PFSK-1 (cell line): Measurements from ENCODE around the gene PRSS58.

ENCODE experiments used
- FOXP2 ChIP-seq: optimal IDR thresholded peaks from 2 replicates; pipeline ENCODE3; 2011; ENCODE audit warnings: borderline replicate concordance, control low read depth, inconsistent platforms; ENCODE audit not compliant: insufficient read depth; ENCODE audit errors: extremely low read length, extremely low read depth
- POLR2AphosphoS5 ChIP-seq: IDR thresholded peaks from 2 replicates; pipeline ENCODE4 v1.6.1; 2012; ENCODE audit warnings: low read depth, mild to moderate bottlenecking, control low read depth, low read length, moderate library complexity
- REST ChIP-seq, 2 experiments: IDR thresholded peaks; 2 replicates each; pipeline versions ENCODE4 v1.6.1 to v1.8.0; 2011 to 2012; ENCODE audit warnings: low read depth in 2 of 2, low read length in 2 of 2, control low read depth in 1 of 2, inconsistent platforms in 1 of 2, mild to moderate bottlenecking in 1 of 2, moderate library complexity in 1 of 2; ENCODE audit not compliant: insufficient read depth in 1 of 2
- SIN3A ChIP-seq: IDR thresholded peaks from 2 replicates; pipeline ENCODE4 v1.6.1; 2012; ENCODE audit warnings: mild to moderate bottlenecking, low read length, moderate library complexity, borderline replicate concordance; ENCODE audit not compliant: insufficient read depth
- TAF1 ChIP-seq: IDR thresholded peaks from 2 replicates; pipeline ENCODE4 v1.6.1; 2012; ENCODE audit warnings: low read length, control low read depth, borderline replicate concordance; ENCODE audit not compliant: insufficient read depth

The PRSS58 gene

GRCh38 chr7:142301299-142301698 is 43.4 kb upstream of the PRSS58 start:
- TF ChIP-seq TAF1 (no peak), FOXP2 (no peak), POLR2AphosphoS5 (no peak)

GRCh38 chr7:142300689-142301088 is 42.8 kb upstream of the PRSS58 start:
- no peak for TF ChIP-seq TAF1

- TF ChIP-seq POLR2AphosphoS5 = no peak
- no peak for TF ChIP-seq TAF1
- TF ChIP-seq FOXP2 = no peak
- no peak for TF ChIP-seq REST (IDR thresholded peaks at IDR 0.05; ENCODE audit: insufficient read depth in 1 of 2, low read depth in 2 of 2, low read length in 2 of 2)
- TF ChIP-seq SIN3A = no peak
Observed at GRCh38 chr7:142299237-142299781, 41.5 kb upstream of the PRSS58 start.

GRCh38 chr7:142298627-142299026 is 40.8 kb upstream of the PRSS58 start:
- no peak for TF ChIP-seq TAF1
- no peak for TF ChIP-seq SIN3A
- TF ChIP-seq REST (IDR thresholded peaks at IDR 0.05; ENCODE audit: insufficient read depth in 1 of 2, low read depth in 2 of 2, low read length in 2 of 2) = no peak
- no peak for TF ChIP-seq POLR2AphosphoS5
- no peak for TF ChIP-seq FOXP2

- TF ChIP-seq TAF1 = no peak
- no peak for TF ChIP-seq SIN3A
- TF ChIP-seq FOXP2 = no peak
- TF ChIP-seq POLR2AphosphoS5 = no peak
- no peak for TF ChIP-seq REST (IDR thresholded peaks at IDR 0.05; ENCODE audit: insufficient read depth in 1 of 2, low read depth in 2 of 2, low read length in 2 of 2)
Observed at GRCh38 chr7:142298009-142298408, 40.2 kb upstream of the PRSS58 start.

GRCh38 chr7:142280263-142280662 is 22.4 kb upstream of the PRSS58 start:
- TF ChIP-seq SIN3A = no peak
- TF ChIP-seq TAF1 = no peak
- TF ChIP-seq POLR2AphosphoS5 = no peak
- no peak for TF ChIP-seq REST (IDR thresholded peaks at IDR 0.05; ENCODE audit: insufficient read depth in 1 of 2, low read depth in 2 of 2, low read length in 2 of 2)
- TF ChIP-seq FOXP2 = no peak
